HG03354 (cell line): Measurements from ENCODE around the gene UBQLN3.

Experiments used
- ATAC-seq: cut with Tn5 transposase; IDR thresholded peaks from one replicate; pipeline ENCODE4 v1.9.1; 2021; ENCODE audit warnings: mild to moderate bottlenecking; ENCODE audit not compliant: unreplicated experiment, poor library complexity, severe bottlenecking

The UBQLN3 gene

GRCh38 chr11:5509803-5510202 is at the start of gene UBQLN3:
Gene UBQLN3, minus strand, starts transcription at chr11:5509957. Its CDS starts 399 bp downstream, at chr11:5509558.
- ATAC-seq = no peak

- no peak for ATAC-seq
These were observed 48.0 kb upstream of the UBQLN3 start for GRCh38 chr11:5557751-5558150.

GRCh38 chr11:5556596-5557188 is 46.9 kb upstream of the UBQLN3 start:
- ATAC-seq = no peak

- no peak for ATAC-seq
These were observed 43.6 kb upstream of the UBQLN3 start for GRCh38 chr11:5553343-5553742.

GRCh38 chr11:5550440-5551095 is 40.8 kb upstream of the UBQLN3 start:
- ATAC-seq = peak; percentile 76

GRCh38 chr11:5548440-5548839 is 38.7 kb upstream of the UBQLN3 start, which contains the start of gene OR52H1:
Gene OR52H1, minus strand, starts transcription at chr11:5548540. Its CDS starts 3,035 bp downstream, at chr11:5545505.
- no peak for ATAC-seq

- peak; percentile 78 for ATAC-seq
These were observed 38.2 kb upstream of the UBQLN3 start for GRCh38 chr11:5547982-5548381.

GRCh38 chr11:5546457-5546856 is 36.7 kb upstream of the UBQLN3 start:
- no peak for ATAC-seq

- no peak for ATAC-seq
These were observed 31.7 kb upstream of the UBQLN3 start for GRCh38 chr11:5541427-5541826.

- no peak for ATAC-seq
These were observed 26.7 kb upstream of the UBQLN3 start for GRCh38 chr11:5536482-5536881.

- ATAC-seq = no peak
These were observed 24.3 kb upstream of the UBQLN3 start for GRCh38 chr11:5534046-5534445.

GRCh38 chr11:5531053-5531831 is 21.5 kb upstream of the UBQLN3 start:
- ATAC-seq = no peak

GRCh38 chr11:5528495-5528894 is 18.7 kb upstream of the UBQLN3 start:
- ATAC-seq = no peak

GRCh38 chr11:5527716-5528115 is 18.0 kb upstream of the UBQLN3 start:
- no peak for ATAC-seq

GRCh38 chr11:5524756-5525155 is 15.0 kb upstream of the UBQLN3 start:
- no peak for ATAC-seq

GRCh38 chr11:5522308-5522707 is 12.6 kb upstream of the UBQLN3 start:
- no peak for ATAC-seq

GRCh38 chr11:5521540-5521939 is 11.8 kb upstream of the UBQLN3 start:
- ATAC-seq = no peak

- ATAC-seq = no peak
These were observed 6.8 kb upstream of the UBQLN3 start, which contains the start of gene UBQLNL for GRCh38 chr11:5516599-5516998. Gene UBQLNL, minus strand, starts transcription at chr11:5516699. Its CDS starts 258 bp downstream, at chr11:5516441.

- ATAC-seq = no peak
These were observed 5.1 kb upstream of the UBQLN3 start for GRCh38 chr11:5514841-5515240.

GRCh38 chr11:5508605-5509004 is 1.2 kb downstream of the UBQLN3 start:
- no peak for ATAC-seq

GRCh38 chr11:5507933-5508305 is 1.8 kb downstream of the UBQLN3 start:
- no peak for ATAC-seq
